Neural cell (in vitro differentiated cells): ENCODE data around the gene YWHAB. TPM values are rescaled to one million over a fixed set of nuclear protein-coding genes. Genes with fewer than 3 reads are reported as not detected.

Experiments
- H2AFZ ChIP-seq: fragments of 200-600, 300-800 bp; sonication (generic), shearing (Covaris generic); 2 replicates; pipeline ENCODE4 v1.6.0; 2014; ENCODE audit warnings: low read depth, mild to moderate bottlenecking, antibody characterized with exemption, low read length, moderate library complexity
- H3F3A ChIP-seq: fragments of 200-600 bp; shearing (Covaris generic); 2 replicates; pipeline ENCODE4 v1.6.1; 2016; ENCODE audit warnings: mild to moderate bottlenecking, moderate library complexity, mixed read lengths, antibody characterized with exemption, low read length; ENCODE audit not compliant: insufficient read depth, poor library complexity, severe bottlenecking
- H3K27ac ChIP-seq: fragments of 200-600, 300-800 bp; sonication (generic), shearing (Covaris generic); 2 replicates; pipeline ENCODE4 v1.5.1; 2014; ENCODE audit warnings: mild to moderate bottlenecking, low read length, moderate library complexity
- H3K27me3 ChIP-seq: fragments of 300-800, 200-600 bp; sonication (generic), shearing (Covaris generic); 2 replicates; pipeline ENCODE4 v1.6.0; 2014; ENCODE audit warnings: mild to moderate bottlenecking, low read depth, low read length, moderate library complexity; ENCODE audit not compliant: insufficient read depth
- H3K36me3 ChIP-seq: fragments of 300-800, 200-600 bp; sonication (generic), shearing (Covaris generic); 2 replicates; pipeline ENCODE4 v1.5.1; 2014; ENCODE audit warnings: mild to moderate bottlenecking, antibody characterized with exemption, low read length, moderate library complexity; ENCODE audit not compliant: insufficient read depth
- H3K4me2 ChIP-seq: fragments of 300-800, 200-600 bp; sonication (generic), shearing (Covaris generic); 2 replicates; pipeline ENCODE4 v1.6.0; 2014; ENCODE audit warnings: mild to moderate bottlenecking, low read length
- H3K4me3 ChIP-seq: fragments of 300-800, 200-600 bp; sonication (generic), shearing (Covaris generic); 2 replicates; pipeline ENCODE4 v1.5.1; 2014; ENCODE audit warnings: mild to moderate bottlenecking, low read length, moderate library complexity
- H3K79me2 ChIP-seq: fragments of 200-600 bp; shearing (Covaris generic); replicated peaks from 2 replicates; pipeline ENCODE4 v1.6.0; 2014; ENCODE audit warnings: mild to moderate bottlenecking, low read length, moderate library complexity; ENCODE audit not compliant: insufficient read depth
- H3K9ac ChIP-seq: fragments of 300-800, 200-600 bp; sonication (generic), shearing (Covaris generic); 2 replicates; pipeline ENCODE4 v1.6.1; 2016; ENCODE audit warnings: mild to moderate bottlenecking, low read length, mixed read lengths
- H3K9me2 ChIP-seq: fragments of 200-600 bp; shearing (Covaris generic); 2 replicates; pipeline ENCODE4 v1.6.1; 2016; ENCODE audit warnings: mild to moderate bottlenecking, low read length, mixed read lengths; ENCODE audit not compliant: insufficient read depth
- H3K9me3 ChIP-seq: fragments of 200-600, 300-800 bp; sonication (generic), shearing (Covaris generic); 2 replicates; pipeline ENCODE4 v1.6.1; 2016; ENCODE audit warnings: mild to moderate bottlenecking, mixed run types, low read length, moderate library complexity, mixed read lengths
- H4K20me1 ChIP-seq: fragments of 200-600 bp; shearing (Covaris generic); 2 replicates; pipeline ENCODE4 v1.6.1; 2016; ENCODE audit warnings: mild to moderate bottlenecking, mixed run types; ENCODE audit not compliant: insufficient read depth
- EP300 ChIP-seq: fragments of 450-650 bp; conservative IDR thresholded peaks from 2 replicates; pipeline ENCODE4 v1.6.1; 2014; ENCODE audit warnings: antibody characterized with exemption, mild to moderate bottlenecking, moderate library complexity; ENCODE audit not compliant: poor library complexity, severe bottlenecking
- EZH2 ChIP-seq: fragments of 200-600, 300-800 bp; shearing (Covaris generic), sonication (generic); IDR thresholded peaks from 2 replicates; pipeline ENCODE4 v1.6.1; 2014; ENCODE audit warnings: antibody characterized with exemption, low read length, borderline replicate concordance, mild to moderate bottlenecking; ENCODE audit not compliant: insufficient read depth, poor library complexity, severe bottlenecking
- MXI1 ChIP-seq: fragments of 450-650 bp; conservative IDR thresholded peaks from 2 replicates; pipeline ENCODE4 v1.6.1; 2014; ENCODE audit warnings: antibody characterized with exemption, mild to moderate bottlenecking; ENCODE audit not compliant: poor library complexity, severe bottlenecking
- POLR2AphosphoS5 ChIP-seq: IDR thresholded peaks from 2 replicates; pipeline ENCODE4 v1.6.1; 2012
- RAD21 ChIP-seq: fragments of 450-650 bp; conservative IDR thresholded peaks from 2 replicates; pipeline ENCODE4 v1.6.1; 2014; ENCODE audit warnings: antibody characterized with exemption, mild to moderate bottlenecking, moderate library complexity
- SMC3 ChIP-seq: fragments of 450-650 bp; conservative IDR thresholded peaks from 2 replicates; pipeline ENCODE4 v1.6.1; 2014; ENCODE audit warnings: antibody characterized with exemption, mild to moderate bottlenecking, moderate library complexity; ENCODE audit not compliant: poor library complexity
- TAF1 ChIP-seq: IDR thresholded peaks from 2 replicates; pipeline ENCODE4 v1.6.1; 2012; ENCODE audit warnings: low read depth
- polyA plus RNA-seq: library from polyadenylated mRNA; depleted of rRNA; stranded (reverse); fragments of >200 nt; gene quantifications from 2 replicates; pipeline ENCODE4 v1.2.3, GENCODE V29; 2014
- TF ChIP-seq, protein P1 (sequence below): fragments of 450-650 bp; IDR thresholded peaks from 2 replicates; pipeline ENCODE4 v1.5.1; 2014; ENCODE audit warnings: antibody characterized with exemption, mild to moderate bottlenecking, moderate library complexity; ENCODE audit not compliant: poor library complexity, severe bottlenecking
- TF ChIP-seq, protein P2 (sequence below): IDR thresholded peaks from 2 replicates; pipeline ENCODE4 v1.6.1; 2012; ENCODE audit warnings: borderline replicate concordance

The YWHAB gene
- polyA plus RNA-seq, 1 donor from 2014 or later: 279 TPM

DNA sequence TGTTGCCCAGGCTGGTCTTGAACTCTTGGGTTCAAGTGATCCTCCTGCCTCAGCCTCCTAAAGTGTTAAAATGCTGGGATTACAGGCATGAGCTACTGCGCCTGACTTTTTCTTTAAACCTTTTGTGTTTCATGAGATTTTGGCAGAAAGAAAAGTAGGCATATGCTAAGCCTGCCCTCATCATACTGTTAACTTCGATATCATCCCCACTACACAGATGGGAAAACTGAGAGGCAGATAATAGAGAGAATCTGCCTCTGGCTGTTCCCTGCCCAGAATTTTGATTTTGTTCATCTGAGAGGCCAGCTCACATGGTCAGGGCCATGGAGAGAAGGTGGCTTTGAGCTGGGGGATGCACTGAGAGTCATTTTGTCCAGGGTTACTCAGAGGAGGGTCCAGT is 31.9 kb downstream of the YWHAB start:
- Histone ChIP-seq H3K36me3 (no peaks in the 10 kb centered on the region), H3K9ac (no peak overlapping the region), H3K9me2 (no peaks in the 10 kb centered on the region), H4K20me1 (no peaks in the 10 kb centered on the region), H3K4me3 (no peak overlapping the region), H2AFZ (no peak overlapping the region), H3K27ac (no peak overlapping the region), H3F3A (no peaks in the 10 kb centered on the region), H3K79me2 (no peaks in the 10 kb centered on the region), H3K9me3 (no peaks in the 10 kb centered on the region), H3K27me3 (no peaks in the 10 kb centered on the region), H3K4me2 (no peak overlapping the region)
- TF ChIP-seq SMC3: no peak
- no peak for TF ChIP-seq RAD21
- TF ChIP-seq MXI1: no peak
- TF ChIP-seq TAF1: no peak
- TF ChIP-seq, protein P1, sequence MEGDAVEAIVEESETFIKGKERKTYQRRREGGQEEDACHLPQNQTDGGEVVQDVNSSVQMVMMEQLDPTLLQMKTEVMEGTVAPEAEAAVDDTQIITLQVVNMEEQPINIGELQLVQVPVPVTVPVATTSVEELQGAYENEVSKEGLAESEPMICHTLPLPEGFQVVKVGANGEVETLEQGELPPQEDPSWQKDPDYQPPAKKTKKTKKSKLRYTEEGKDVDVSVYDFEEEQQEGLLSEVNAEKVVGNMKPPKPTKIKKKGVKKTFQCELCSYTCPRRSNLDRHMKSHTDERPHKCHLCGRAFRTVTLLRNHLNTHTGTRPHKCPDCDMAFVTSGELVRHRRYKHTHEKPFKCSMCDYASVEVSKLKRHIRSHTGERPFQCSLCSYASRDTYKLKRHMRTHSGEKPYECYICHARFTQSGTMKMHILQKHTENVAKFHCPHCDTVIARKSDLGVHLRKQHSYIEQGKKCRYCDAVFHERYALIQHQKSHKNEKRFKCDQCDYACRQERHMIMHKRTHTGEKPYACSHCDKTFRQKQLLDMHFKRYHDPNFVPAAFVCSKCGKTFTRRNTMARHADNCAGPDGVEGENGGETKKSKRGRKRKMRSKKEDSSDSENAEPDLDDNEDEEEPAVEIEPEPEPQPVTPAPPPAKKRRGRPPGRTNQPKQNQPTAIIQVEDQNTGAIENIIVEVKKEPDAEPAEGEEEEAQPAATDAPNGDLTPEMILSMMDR: no peak
- no peak for TF ChIP-seq EP300
- TF ChIP-seq POLR2AphosphoS5: no peak
- TF ChIP-seq, protein P2, sequence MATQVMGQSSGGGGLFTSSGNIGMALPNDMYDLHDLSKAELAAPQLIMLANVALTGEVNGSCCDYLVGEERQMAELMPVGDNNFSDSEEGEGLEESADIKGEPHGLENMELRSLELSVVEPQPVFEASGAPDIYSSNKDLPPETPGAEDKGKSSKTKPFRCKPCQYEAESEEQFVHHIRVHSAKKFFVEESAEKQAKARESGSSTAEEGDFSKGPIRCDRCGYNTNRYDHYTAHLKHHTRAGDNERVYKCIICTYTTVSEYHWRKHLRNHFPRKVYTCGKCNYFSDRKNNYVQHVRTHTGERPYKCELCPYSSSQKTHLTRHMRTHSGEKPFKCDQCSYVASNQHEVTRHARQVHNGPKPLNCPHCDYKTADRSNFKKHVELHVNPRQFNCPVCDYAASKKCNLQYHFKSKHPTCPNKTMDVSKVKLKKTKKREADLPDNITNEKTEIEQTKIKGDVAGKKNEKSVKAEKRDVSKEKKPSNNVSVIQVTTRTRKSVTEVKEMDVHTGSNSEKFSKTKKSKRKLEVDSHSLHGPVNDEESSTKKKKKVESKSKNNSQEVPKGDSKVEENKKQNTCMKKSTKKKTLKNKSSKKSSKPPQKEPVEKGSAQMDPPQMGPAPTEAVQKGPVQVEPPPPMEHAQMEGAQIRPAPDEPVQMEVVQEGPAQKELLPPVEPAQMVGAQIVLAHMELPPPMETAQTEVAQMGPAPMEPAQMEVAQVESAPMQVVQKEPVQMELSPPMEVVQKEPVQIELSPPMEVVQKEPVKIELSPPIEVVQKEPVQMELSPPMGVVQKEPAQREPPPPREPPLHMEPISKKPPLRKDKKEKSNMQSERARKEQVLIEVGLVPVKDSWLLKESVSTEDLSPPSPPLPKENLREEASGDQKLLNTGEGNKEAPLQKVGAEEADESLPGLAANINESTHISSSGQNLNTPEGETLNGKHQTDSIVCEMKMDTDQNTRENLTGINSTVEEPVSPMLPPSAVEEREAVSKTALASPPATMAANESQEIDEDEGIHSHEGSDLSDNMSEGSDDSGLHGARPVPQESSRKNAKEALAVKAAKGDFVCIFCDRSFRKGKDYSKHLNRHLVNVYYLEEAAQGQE: no peak
- no peak for TF ChIP-seq EZH2

DNA sequence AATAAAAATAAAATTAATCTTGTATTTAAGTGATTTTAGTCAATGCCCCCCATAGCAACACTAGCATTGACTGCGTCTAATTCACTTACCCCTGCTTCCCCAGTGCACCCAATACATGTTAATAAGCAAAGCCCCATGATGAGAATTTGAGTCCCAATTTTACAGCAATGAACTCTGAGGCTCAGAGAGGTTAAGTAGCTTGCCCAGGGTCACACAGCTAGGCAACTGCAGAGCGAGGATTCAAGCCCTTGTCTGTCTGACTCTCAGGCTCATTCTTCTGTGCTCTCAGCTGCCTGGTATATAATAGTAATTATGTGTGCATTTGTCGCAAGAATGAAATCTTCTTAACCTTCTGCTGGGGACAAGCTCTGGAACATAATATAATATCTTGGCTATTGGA is 32.8 kb downstream of the YWHAB start:
- Histone ChIP-seq H3K4me3 (no peak overlapping the region), H3K9me2 (no peaks in the 10 kb centered on the region), H3K36me3 (no peaks in the 10 kb centered on the region), H3K27ac (no peak overlapping the region), H3K9ac (no peak overlapping the region), H3K4me2 (no peak overlapping the region), H3K27me3 (no peaks in the 10 kb centered on the region), H2AFZ (no peak overlapping the region), H3K79me2 (no peaks in the 10 kb centered on the region), H4K20me1 (no peaks in the 10 kb centered on the region), H3K9me3 (no peaks in the 10 kb centered on the region), H3F3A (no peaks in the 10 kb centered on the region)
- TF ChIP-seq POLR2AphosphoS5 (no peak), TAF1 (no peak), MXI1 (no peak), EZH2 (no peak), EP300 (no peak), RAD21 (no peak), SMC3 (no peak)
- TF ChIP-seq, protein P1: no peak
- TF ChIP-seq, protein P2: no peak
